GM19099 (cell line): ENCODE measurements around the gene RHEX.

Source experiments
- POLR2A ChIP-seq: IDR thresholded peaks from 3 replicates; pipeline ENCODE4 v1.6.1; 2011; ENCODE audit warnings: low read depth; ENCODE audit not compliant: insufficient read length; ENCODE audit errors: extremely low read depth

Gene RHEX, protein sequence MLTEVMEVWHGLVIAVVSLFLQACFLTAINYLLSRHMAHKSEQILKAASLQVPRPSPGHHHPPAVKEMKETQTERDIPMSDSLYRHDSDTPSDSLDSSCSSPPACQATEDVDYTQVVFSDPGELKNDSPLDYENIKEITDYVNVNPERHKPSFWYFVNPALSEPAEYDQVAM

DNA sequence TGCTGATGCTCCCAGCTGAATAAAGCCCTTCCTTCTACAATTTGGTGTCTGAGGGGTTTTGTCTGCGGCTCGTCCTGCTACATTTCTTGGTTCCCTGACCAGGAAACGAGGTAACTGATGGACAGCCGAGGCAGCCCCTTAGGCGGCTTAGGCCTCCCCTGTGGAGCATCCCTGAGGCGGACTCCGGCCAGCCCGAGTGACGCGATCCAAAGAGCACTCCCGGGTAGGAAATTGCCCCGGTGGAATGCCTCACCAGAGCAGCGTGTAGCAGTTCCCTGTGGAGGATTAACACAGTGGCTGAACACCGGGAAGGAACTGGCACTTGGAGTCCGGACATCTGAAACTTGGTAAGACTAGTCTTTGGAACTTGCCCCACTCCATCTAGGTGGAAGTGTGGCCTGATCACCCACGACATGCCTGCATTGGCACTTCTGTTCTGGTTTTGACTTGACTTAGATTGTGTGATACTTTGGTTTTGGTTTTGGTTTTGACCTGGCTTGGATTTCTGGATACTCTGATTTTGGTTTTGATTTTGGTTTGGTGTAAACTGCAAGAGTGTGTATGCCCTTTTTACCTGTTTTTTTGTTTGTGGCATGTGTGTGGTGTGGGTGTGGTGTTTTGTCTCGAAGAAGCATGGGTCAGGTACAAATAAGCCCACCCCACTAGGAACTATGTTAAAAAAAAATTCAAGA lies at the start of gene RHEX:
Gene RHEX, plus strand, starts transcription at position 255 of the 692 bp plus-strand sequence. CDS start 44,656 bp downstream, outside the sequence.
- TF ChIP-seq POLR2A: peak; percentile 31

DNA sequence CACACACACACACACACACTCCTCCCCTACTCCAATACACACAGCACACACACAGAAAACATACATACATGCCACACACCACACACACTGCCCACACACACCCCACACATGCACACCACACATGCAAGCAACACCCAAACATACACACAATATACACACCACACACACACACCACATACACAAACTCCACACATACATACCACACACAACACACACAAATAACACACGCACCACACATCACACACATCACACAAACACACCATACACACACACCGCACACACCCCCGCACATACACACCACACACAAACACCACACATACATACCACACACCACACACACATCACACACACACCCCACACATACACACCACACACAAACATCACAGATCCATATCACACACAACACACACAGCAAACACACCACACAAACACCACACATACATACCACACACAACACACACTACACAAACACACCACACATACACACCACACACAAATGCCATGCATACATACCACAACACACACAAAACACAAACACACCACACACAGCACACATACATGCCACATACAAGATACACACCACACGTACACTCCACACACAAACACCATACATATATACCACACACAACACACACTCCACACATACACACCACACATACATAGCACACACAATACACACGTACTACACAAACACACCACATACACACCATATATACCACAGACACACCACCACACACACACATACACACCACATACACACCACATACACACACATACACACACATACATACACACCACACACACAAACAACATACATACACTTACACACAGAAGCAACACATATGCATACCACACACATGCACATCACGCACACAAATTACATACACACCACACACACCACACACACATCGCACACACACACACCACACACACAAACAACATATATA lies 48.8 kb upstream of the RHEX start:
- TF ChIP-seq POLR2A: no peak

- TF ChIP-seq POLR2A: no peak
Observed at GRCh38 chr1:206004826-206005225, 48.1 kb upstream of the RHEX start.

GRCh38 chr1:206005234-206005633 lies 47.7 kb upstream of the RHEX start:
- TF ChIP-seq POLR2A: no peak

DNA sequence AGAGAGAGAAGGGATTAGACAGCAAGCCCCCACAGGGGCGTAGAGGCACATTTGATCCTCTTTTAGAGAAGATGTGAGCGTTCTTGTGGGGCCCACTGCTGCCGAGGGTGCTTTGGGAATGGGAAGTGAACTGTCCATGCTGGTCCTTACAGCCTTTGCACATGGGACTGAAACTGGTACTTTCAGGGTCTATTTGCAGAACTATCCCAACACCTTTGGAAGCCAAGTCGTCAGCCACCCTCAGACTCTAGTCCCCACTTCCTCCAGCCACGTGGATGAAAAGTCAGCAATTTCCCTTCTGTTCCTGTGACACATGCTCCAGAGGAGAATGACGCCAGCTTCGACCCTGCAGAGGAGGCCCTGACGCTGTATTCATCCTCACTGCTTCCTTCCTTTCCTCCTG lies 47.2 kb upstream of the RHEX start:
- TF ChIP-seq POLR2A: no peak

DNA sequence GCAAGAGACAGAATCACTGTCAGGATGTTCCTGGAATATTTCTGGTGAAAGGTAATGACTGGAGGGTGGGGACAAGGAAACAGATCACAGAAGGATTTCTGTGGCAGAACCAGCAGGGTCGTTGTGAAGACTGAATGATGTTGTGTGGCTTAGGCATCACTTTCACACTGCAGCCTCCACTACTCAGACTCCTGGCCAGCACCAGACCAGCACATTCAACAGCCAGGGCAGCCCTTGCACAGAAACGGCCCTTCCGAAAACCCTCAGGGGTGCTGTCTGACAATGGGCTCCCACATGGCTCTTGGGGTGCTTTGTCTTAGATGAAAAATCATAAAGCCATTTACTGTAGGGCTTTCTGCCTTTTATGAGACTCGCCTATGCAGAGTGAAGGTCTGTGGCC lies 46.0 kb upstream of the RHEX start:
- TF ChIP-seq POLR2A: no peak

GRCh38 chr1:206010060-206010459 lies 42.9 kb upstream of the RHEX start:
- no peak for TF ChIP-seq POLR2A

GRCh38 chr1:206011057-206011456 lies 41.9 kb upstream of the RHEX start:
- no peak for TF ChIP-seq POLR2A

DNA sequence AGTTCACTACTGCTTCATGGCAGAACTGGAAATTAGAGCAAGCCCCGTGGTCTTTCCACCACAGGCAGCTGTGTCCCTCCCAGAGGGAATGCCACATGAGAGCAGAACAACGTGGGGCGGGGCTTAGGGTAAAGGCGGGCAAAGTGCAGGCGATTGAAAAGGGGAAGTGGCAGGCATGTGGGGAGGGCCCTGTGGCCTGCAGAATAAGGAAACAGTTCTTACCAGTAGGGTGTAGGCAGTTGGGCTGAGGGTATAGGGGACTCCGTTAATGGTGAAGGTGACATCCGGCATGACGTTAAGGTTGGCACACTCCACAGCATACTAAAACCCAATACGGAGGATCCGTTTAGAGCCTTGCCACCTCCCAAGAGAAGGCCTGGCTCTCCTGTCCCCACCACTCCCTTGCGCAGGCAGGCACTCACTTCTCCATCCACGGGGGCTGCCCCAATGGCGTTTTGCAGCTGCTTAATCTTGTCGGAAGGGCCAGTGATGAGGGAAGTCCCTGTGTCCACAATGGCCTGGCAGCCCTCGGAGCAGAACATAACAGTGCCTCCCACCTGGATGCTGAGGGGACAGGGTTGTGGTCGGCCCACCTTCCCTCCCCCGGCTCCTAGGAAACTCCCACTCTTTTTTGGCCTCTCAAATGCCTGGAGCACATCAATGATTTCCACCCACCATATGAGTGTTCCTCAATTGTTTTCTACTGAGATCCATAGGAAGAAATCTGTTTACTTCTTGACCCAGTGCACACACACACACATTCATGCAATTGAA lies 40.7 kb upstream of the RHEX start:
- no peak for TF ChIP-seq POLR2A

- no peak for TF ChIP-seq POLR2A
Observed at GRCh38 chr1:206013026-206013795, 39.8 kb upstream of the RHEX start.

DNA sequence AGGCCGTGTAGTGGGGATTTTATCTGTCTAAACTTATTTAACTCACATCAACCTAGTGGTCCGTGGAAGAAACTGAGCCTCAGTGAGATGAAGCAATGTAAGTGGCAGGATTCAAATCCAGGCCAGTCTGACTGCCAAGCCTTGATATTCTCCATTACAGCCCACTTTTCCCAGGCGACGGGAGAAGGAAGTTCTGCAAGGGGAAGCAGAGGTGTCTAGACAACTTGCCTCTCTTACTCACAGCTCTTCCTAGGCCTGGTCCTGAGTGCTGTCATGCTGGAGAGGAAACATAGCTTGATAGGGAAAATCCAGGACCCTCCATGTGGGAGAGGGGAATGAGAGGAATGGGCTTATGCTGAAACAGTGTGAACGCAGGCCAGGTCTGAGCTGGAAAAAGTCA lies 38.4 kb upstream of the RHEX start:
- TF ChIP-seq POLR2A: no peak

DNA sequence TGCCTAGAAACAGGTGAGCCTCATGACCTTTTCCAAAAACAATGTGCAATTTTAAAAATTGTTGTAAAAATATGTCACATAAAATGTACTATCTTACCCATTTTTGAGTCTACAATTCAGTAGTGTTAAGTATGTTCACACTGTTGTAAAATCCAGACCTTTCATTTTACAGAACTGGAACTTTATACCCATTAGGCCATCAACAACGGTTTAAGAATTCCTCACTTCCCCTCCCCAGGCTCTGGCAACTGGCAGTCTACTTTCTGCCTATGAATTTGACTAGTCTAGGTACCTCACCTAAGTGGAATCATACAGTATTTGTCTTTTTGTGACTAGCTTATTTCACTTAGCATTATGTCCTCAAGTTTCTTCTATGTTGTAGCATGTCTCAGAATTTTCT lies 37.9 kb upstream of the RHEX start:
- no peak for TF ChIP-seq POLR2A

DNA sequence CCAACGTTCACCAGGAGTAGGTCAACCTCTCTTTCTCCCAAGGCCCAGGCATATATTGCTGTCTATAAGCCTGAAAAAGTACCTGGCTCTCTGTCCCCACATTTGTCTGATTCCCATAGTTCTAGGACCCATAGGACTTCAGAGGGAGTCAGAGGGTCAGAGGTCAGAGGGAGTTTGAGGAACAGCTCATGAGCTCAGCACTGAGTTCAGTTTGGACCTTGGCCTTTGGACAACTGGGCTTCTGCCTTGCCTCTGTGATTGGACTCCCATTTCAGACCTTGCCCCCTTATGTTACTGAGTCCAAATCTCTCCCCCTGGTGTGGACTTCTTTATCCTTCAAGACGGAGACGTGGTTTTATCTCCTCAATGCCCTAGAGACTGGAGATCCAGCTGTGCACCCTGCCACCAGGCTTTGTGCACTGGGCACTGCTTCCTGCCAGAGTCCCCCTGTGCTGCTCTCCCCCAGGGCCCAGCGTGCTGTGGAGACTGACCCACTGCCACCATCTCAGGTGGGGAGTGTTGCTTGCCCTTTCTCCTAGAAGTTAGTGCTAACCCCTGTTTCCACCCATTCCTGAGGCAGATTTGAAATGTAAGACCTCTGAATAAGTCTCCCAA lies 32.5 kb upstream of the RHEX start:
- TF ChIP-seq POLR2A: no peak
